ENCODE results near the gene USP5.
A peak's percentile ranks its signal among the peaks of the same experiment; 100 is the strongest.

Gene USP5, protein sequence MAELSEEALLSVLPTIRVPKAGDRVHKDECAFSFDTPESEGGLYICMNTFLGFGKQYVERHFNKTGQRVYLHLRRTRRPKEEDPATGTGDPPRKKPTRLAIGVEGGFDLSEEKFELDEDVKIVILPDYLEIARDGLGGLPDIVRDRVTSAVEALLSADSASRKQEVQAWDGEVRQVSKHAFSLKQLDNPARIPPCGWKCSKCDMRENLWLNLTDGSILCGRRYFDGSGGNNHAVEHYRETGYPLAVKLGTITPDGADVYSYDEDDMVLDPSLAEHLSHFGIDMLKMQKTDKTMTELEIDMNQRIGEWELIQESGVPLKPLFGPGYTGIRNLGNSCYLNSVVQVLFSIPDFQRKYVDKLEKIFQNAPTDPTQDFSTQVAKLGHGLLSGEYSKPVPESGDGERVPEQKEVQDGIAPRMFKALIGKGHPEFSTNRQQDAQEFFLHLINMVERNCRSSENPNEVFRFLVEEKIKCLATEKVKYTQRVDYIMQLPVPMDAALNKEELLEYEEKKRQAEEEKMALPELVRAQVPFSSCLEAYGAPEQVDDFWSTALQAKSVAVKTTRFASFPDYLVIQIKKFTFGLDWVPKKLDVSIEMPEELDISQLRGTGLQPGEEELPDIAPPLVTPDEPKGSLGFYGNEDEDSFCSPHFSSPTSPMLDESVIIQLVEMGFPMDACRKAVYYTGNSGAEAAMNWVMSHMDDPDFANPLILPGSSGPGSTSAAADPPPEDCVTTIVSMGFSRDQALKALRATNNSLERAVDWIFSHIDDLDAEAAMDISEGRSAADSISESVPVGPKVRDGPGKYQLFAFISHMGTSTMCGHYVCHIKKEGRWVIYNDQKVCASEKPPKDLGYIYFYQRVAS

DNA sequence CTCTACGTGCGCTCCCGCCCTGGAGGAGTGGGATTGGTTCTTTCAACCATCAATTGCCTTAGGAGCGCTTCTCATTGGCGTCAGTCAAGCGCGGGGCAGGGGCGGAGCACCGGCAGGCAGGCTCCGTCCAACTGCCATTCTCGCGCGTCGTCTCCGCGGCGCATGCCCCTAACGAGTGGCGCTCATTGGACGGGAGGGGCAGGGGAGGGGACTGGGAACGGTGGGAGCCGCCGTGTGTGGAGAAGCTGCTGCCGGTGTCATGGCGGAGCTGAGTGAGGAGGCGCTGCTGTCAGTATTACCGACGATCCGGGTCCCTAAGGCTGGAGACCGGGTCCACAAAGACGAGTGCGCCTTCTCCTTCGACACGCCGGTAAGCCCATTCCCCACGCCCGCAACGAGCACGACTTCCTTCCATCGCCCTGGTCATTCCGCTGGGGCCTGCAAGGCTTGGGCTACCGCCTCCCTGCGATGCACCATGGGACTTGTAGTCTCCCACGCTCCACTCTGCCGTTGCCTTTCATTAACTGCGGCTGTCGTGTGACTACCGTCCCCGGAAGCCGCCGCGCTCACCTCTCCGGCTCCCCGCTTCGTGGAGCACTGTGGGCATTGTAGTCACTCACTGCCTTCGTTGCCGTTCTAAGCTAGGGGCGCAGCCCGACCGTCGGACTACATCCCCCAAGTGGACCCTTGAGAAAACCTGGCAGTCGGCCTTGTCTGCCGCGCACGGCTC is at the start of gene USP5:
TSS of gene USP5 (plus strand) at position 230 of the 730 bp plus-strand sequence. CDS start at position 260, 30 bp downstream.
- peak; percentile 99 for DNase-seq (ENCODE audit: low read depth)

DNA sequence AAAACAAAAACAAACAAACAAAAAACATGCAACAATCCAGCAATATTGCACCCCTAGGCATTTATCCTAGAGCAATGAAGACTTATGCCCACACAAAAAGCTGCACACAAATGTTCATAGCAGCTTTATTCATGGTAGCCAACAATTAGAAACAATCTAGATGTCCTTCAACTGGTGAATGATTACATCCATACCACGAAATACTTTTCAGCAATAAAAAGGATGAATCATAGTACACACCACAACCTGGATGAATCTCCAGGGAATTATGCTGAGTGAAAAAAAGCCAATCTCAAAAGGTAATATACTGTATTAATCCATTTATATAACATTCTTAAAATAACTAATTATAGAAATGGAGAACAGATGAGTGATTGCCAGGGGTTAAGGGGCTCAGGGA is 44.8 kb upstream of the USP5 start:
- DNase-seq (ENCODE audit: low read depth): no peak

DNA sequence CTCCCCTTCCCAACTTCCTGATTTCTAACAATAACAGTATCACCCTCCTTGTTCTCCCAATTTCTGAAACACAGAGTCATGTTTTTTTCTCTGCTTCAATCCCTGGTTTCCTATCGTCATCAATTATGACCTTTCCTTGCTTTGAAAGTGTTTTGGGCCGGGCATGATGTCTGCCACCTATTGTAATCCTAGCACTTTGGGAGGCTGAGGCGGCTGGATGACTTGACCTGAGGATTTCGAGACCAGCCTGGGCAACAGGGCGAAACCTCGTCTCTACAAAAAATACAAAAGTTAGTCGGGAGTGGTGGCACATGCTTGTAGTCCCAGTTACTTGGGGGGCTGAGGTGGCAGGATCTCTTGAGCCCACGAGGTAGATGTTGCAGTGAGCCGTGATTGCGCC is 42.9 kb upstream of the USP5 start:
- no peak for DNase-seq (ENCODE audit: low read depth)

DNA sequence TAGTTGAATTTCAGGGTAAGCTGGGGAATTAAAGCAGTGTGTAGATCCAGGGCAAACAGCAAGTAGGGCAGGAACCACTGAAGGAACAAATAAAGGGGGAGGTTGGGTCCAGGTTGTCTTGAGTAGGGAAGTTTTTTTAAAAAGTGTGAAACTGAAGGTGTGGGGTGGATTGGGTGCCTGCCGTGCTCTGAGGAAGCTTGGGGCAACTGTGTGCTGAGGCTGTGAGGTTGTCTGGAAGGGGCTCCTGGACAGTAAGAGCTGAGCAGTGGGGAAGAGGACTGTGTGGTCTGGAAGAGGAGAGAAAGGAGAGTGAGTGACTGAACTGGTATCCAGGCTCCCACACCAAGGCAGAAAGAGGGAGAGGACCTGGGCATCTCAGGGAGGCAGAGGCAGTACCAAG is 41.2 kb upstream of the USP5 start:
- DNase-seq (ENCODE audit: low read depth): no peak

DNA sequence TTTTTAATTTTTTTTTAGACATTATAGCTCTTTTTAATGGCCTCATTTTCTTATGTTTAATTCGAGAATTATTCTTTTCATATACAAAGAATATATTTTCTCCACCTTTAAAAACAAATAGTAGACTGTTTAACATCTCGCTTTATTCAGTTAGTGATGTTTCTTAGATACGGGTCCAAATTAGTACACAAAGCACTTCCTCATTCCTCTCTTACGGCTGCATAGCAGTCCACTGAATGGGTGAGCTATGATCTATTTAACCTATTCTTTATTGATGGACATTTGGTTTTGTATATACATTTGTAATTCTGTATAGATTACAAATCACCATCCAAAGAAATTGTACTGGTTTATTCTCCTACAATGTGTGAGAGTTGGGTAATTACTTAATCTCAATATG is 38.6 kb upstream of the USP5 start:
- DNase-seq (ENCODE audit: low read depth): no peak

DNA sequence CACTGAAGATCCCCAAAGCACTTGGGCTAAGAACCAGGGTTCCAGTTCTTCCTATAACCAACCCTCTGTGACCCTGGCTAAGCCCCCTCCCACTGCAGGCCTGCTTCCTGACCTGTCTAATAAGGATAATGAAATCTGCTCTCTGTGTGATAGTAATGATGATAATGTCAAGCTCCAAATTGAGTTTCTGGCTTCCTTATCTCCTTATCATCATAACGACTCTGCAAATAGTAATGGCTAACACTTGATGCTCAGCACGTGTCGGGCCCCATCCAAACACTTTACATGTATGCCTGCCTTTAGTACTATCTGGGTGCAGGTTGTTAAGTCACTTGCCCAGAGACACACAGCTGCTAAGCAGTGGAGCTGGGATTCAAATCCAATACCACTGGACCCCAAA is 35.4 kb upstream of the USP5 start:
- no peak for DNase-seq (ENCODE audit: low read depth)

DNA sequence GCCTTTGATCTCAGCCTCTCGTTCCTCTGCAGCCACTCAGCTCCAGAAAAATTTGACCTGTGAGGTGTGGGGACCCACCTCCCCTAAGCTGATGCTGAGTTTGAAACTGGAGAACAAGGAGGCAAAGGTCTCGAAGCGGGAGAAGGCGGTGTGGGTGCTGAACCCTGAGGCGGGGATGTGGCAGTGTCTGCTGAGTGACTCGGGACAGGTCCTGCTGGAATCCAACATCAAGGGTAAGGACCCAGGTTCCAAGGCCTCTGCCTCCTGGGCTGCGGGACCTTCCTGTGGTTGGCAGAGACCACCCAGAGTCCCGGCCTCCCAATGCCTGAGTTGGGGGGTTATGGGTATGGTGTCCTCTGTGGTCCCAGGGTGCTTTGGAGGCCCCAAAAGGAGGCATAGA is 34.9 kb upstream of the USP5 start:
- DNase-seq (ENCODE audit: low read depth): no peak

DNA sequence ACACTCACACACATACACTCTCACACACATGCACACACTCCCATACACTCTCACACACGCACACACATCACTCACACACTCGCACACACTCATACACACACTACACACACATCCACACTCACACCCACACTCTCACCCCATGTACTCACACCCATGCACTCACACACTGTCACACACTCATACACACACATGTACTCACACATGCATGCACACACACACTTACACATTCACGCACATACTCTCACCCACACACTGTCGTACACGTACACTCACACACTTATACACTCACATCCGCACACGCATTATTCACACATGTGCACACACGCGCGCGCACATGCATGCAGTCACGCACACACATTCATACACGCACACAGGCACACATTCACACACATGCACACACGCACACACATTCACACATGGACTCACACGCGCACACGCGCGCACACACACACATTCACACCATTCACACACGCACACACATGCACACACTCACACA is 34.2 kb upstream of the USP5 start:
- DNase-seq (ENCODE audit: low read depth): no peak

DNA sequence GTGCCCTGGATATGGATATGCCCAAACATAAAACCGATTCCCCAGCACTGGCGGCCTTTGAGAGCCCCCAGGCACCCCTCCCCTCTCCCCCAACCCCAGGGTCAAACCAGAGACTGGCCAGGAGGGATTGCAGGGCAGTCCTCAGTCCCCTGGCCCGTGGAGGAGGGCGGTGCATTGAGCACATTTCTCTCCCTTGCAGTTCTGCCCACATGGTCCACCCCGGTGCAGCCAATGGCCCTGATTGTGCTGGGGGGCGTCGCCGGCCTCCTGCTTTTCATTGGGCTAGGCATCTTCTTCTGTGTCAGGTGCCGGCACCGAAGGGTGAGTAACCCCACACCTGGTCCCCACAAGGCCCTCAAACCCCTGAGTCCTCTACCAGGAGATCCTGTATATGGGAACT is 33.7 kb upstream of the USP5 start:
- DNase-seq (ENCODE audit: low read depth): no peak

DNA sequence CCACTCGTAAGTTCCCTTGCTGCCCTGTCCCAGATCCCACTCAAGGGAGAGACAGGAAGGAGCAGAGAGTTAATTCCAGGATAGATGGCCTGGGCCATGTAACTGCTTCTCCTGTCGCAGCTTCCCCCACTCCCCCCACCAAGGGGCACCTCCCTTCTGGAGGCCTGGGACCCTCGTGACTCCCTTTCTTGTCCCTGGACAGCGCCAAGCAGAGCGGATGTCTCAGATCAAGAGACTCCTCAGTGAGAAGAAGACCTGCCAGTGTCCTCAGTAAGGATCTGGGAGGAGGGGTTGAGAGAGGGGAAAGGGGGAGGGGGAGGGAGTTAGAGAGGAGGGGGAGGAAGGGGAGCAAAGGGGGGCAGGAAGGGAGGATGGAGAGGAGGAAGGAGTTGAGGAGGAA is 33.3 kb upstream of the USP5 start:
- no peak for DNase-seq (ENCODE audit: low read depth)

DNA sequence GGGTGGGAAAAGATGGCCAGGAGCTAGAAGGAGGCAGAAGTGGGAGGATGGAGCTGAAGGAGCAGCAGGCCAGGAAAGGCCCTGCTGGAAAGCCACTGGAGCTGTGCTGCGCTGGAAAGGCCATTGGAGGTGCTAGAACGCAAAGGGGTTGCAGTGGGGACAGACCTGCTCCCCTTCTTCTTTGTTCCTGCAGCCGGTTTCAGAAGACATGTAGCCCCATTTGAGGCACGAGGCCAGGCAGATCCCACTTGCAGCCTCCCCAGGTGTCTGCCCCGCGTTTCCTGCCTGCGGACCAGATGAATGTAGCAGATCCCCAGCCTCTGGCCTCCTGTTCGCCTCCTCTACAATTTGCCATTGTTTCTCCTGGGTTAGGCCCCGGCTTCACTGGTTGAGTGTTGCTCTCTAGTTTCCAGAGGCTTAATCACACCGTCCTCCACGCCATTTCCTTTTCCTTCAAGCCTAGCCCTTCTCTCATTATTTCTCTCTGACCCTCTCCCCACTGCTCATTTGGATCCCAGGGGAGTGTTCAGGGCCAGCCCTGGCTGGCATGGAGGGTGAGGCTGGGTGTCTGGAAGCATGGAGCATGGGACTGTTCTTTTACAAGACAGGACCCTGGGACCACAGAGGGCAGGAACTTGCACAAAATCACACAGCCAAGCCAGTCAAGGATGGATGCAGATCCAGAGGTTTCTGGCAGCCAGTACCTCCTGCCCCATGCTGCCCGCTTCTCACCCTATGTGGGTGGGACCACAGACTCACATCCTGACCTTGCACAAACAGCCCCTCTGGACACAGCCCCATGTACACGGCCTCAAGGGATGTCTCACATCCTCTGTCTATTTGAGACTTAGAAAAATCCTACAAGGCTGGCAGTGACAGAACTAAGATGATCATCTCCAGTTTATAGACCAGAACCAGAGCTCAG is 32.6 kb upstream of the USP5 start:
- DNase-seq (ENCODE audit: low read depth): no peak

DNA sequence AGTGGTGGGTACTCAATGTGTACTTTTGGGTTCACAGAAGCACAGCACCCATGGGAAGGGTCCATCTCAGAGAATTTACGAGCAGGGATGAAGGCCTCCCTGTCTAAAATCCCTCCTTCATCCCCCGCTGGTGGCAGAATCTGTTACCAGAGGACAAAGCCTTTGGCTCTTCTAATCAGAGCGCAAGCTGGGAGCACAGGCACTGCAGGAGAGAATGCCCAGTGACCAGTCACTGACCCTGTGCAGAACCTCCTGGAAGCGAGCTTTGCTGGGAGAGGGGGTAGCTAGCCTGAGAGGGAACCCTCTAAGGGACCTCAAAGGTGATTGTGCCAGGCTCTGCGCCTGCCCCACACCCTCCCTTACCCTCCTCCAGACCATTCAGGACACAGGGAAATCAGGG is 31.8 kb upstream of the USP5 start:
- no peak for DNase-seq (ENCODE audit: low read depth)

DNA sequence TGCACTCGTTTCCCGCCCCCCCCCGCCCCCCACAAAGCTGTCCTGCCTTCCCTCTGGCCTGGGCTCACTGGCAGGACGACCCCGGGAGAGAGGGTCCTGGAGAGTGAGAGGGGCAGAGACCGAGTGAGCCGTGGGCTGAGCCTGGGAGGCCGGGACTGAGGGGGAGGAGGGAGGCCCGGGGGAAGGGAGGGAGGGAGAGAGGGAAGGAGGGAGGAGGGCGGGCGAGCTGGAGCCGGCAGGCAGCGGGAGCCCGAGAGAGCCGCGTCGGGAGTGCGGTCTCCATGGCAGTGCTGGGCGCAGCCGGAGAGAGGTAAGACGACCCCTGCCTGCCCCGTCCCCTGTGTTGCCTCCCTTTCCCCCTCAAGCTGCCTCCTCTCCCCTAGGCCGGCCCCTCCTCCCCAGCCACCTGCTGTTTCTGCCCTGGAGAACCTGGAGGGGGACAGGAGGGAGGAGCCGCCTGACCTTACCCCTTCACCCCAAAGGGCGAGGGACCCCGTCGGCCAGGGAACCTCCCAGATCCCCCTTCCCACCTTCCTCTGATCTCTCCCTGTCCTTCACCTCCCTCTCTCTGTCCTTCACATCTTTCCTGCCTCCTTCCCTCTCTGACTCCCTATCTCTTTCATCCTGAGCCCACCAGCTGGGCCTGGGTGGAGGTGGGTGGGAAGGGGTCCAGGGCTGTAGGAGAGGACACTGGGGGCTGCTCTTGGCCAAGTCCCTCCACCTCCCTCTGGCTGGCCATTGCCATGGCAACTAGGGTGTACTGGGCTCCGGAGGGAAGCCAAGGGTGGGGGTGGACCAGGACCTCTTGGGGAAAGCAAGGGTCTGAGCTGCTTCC is 30.1 kb upstream of the USP5 start, which contains the start of gene GPR162:
TSS of gene GPR162 (plus strand) at position 231 of the 835 bp plus-strand sequence. CDS start 2,078 bp downstream, outside the sequence.
- DNase-seq (ENCODE audit: low read depth): no peak

DNA sequence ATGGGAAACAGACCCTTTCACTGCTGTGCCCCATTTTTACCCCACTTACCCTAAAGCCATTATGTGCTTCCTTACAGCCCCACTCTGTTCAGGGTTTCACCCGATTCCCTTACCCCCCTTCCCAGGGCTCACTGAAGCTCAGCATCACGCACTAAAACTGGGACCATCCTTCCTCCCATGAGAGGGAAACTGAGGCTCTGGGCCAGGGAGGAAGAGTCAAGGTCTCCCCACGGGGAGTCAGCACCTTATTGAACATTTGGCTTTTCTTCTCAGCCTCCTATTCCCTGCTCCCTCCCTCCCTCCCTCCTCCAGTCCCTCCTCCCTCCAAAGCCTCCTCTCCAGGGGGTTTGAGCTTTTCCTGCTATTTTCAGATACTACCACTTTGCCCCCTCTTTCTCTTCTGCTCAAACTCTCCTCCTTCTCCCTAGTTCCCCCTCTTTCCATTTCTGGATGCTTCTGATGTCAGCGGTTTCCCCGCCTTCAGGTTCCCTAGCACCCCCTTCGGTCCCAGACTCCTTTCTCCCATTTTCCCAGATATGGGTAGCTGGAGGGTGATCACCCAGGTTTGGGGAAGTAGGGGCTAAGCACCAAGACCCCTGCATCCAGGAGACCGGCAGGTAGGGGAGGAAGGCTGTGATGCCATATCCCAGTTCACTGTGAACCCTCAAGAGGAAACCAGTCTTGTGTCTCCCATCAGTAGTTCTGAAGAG is 29.4 kb upstream of the USP5 start:
- DNase-seq (ENCODE audit: low read depth): no peak

DNA sequence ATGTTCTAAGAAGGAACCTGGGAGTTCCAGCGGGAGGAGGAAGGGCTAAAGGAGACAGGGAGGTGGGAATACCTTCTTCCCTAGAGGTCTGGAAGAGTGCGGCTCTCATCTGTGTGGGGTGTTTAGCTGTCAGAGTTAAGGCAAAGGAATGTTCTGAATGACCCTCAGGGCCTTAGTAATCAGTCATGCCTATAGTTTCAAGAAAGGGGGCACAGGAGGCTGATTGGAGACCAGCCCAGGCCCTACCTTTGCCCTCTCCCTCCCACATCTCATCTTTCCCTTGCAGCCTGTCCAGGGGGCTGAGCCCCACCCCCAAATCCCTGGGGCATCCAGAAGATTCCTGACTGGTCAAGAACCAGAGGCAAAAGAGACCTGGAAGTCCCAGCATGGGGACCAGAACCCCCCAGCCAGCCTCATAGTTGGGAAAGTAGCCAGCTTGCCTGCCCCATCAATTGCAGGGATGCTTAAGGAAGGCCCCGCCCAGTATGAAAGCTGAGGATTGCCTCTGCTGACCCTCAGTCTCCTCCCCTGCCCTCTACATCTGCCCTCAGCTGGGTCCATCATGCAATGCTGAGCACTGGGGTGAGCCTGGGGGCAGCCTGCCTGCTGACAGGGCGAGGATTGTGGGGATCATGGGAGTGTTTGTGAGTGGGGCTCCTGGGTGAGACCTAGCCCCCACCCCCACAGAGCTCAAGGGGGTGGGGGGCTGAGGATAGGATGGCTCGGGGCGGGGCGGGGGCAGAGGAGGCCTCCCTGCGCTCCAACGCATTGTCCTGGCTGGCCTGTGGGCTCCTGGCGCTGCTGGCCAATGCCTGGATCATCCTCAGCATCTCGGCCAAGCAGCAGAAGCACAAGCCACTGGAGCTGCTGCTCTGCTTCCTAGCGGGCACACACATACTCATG is 28.5 kb upstream of the USP5 start:
- no peak for DNase-seq (ENCODE audit: low read depth)

DNA sequence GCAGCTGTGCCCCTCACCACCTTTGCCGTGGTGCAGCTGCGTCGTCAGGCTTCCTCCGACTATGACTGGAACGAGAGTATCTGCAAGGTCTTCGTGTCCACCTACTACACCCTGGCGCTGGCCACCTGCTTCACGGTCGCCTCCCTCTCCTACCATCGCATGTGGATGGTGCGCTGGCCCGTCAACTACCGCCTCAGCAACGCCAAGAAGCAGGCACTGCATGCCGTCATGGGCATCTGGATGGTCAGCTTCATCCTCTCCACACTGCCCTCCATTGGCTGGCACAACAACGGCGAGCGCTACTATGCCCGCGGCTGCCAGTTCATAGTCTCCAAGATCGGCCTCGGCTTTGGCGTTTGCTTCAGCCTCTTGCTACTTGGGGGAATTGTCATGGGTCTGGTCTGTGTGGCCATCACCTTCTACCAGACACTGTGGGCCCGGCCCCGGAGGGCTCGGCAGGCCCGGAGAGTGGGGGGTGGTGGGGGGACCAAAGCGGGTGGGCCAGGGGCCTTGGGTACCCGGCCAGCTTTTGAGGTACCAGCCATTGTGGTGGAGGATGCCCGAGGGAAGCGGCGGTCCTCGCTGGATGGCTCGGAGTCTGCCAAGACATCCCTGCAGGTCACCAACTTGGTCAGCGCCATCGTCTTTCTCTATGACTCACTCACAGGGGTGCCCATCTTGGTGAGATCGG is 27.7 kb upstream of the USP5 start:
- DNase-seq (ENCODE audit: low read depth): no peak

DNA sequence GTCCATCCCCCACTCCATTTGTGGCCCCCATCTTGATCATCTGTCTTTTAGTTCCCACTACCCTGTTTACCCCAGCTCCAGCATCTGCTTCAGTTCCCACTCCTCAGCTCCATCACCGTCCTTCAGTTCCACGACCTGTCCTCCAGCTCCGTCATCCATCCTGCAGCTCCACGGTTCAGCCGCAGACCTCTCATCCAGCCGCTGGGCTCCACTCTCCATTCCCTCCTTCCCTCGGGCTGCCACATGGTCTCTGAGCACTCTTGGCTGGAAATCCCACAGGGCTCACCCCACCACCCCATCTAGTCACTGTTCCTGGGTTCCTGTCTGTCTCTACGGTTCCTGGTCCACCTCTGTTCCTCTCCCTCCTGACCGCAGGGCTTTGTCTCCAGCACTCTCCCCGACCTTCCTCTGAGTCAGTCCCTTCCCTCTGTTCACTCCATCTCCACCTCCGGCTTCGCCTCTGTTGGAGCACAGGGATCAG is 27.0 kb upstream of the USP5 start:
- DNase-seq (ENCODE audit: low read depth): peak; percentile 11
